Dedifferentiated amniotic fluid mesenchymal stem cell (primary cell): Measurements from ENCODE around the gene ADH1B.
A peak's percentile ranks its signal among the peaks of the same experiment; 100 is the strongest.
"Not testable (repeated sequence)": the region's sequence is repeated elsewhere in the genome, so short reads cannot be mapped to it uniquely, and the experiment has no call there.

Experiments
- DNase-seq: peaks from one replicate; pipeline ENCODE4 v3.0.0-alpha.2; 2016; ENCODE audit errors: extremely low spot score

Gene ADH1B

GRCh38 chr4:99324361-99324760 is 3.2 kb upstream of the ADH1B start:
- DNase-seq = no peak

GRCh38 chr4:99323756-99324155 is 2.6 kb upstream of the ADH1B start:
- peak; percentile 59 for DNase-seq

DNA sequence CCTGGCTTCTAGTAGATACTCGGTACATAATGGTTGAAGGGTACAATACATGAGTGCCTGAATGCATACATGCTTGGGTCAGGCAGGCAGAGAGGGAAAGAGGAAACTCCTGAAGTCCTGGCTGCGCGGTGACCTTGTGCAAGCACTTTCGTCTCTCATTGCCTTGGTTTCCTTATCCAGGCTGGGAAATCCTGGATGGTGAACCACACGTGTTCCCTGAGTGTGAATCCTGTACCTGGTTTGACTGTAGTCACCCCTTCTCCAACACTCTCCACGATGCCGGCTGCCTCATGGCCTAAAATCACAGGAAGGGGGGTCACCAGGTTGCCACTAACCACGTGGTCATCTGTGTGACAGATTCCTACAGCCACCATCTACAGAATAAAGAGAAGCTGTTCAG is 3.4 kb downstream of the ADH1B start:
- not testable (repeated sequence) for DNase-seq

DNA sequence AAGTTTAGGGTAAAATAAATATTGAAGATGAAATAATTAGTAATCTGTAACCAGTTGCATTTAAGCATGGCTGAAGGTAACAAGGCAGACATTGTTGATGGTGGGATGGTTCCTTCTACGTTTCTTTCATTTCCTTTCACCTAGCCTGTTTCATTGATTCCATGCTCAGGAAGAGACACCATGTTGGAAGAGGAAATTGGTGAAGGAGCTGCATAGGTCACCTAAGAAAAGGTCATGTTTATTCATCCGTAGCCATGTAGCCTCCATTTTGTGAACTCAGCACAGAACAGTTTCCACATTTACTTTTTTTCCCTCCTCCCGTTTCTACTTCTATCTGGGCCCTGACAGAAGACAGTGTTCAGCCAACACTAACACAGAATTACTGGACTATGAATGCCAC is 3.8 kb downstream of the ADH1B start:
- DNase-seq = no peak

GRCh38 chr4:99315839-99316238 is 5.4 kb downstream of the ADH1B start:
- DNase-seq = no peak

GRCh38 chr4:99314211-99314610 is 7.0 kb downstream of the ADH1B start:
- no peak for DNase-seq

DNA sequence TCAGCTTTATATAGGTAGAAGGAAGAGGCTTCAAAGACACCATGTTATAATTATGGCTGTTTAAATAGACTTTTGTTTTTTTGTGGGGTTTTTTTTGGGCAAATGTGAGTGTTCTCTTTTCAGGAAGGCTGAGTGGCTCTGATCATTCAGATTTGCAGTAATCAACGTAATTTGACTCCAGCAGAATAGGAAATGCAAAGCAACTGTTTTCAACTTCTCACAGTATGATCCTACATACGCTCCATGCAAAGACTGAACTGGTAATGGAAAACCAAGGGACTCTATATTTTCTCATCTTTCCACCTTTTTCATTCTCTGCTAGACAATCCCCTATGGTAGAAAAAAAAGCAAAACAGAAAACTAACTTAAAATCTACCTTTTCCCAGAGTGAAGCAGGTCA is 10.8 kb downstream of the ADH1B start:
- no peak for DNase-seq

DNA sequence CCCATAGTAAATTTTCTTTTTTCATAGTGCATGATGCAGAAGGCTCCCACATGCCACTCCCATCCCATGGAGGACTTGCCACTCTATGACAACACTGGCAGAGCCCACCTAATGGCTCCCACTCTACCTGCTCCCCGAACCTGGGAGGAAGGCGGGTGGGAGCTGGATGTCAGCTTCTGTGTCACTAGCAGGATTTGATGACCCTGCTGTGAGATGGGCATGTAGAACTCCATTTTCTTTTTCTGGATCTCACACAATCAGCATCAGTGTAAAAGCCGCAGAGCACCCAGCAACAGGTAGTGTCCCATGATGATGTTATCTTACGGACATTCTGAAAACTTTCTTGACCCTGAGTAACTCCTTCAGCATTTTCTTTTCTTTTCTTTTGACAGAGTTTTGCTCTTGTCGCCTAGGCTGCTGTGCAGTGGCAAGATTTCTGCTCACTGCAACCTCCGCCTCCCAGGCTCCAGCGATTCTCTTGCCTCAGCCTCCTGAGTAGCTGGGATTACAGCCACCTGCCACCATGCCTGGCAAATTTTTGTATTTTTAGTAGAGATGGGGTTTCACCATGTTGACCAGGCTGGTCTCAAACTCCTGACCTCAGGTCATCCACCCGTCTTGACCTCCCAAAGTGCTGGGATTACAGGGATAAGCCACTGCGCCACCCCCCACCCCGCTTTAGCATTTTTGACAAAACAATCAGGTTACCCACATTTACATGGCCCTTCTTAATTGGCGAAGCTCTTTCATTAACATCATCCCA is 15.4 kb downstream of the ADH1B start:
- DNase-seq = no peak

DNA sequence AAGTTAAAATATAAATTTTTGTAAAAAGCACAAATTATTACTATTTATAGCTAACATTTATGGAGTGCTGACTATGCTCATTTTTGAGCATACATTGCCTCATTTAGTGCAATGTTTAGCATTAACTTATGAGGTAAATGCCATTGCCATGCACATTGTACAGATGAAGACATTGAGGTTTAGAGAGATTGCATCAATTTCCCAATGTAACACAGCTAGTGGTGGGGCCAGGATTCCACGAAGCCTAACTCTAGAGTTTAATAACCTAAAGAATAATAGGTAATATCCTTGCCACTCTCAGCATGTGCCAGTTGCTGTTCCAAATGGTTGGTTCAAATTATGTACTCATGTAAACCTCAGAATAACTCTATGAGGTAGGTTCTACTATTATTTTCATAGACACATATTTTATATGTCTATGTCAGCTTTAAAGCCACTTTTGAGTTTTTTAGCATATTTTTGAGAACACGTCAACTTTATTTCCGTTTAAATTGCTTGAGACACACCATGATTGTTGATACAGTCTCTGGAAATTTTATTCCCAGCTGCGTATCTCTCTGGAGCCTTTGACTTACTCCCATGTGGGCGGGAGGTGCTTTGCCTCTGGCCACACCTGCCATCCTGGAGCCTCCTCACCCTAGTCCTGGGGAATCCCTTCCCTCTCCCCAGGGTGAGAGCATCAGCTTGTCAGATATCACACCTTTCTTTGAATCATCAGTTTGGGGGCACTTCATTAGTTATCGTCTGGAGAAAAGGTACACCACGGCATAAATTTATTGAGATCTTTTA is 19.6 kb downstream of the ADH1B start:
- peak; percentile 35 for DNase-seq

GRCh38 chr4:99300934-99301333 is 20.3 kb downstream of the ADH1B start:
- DNase-seq = peak; percentile 97

- no peak for DNase-seq
Measured at GRCh38 chr4:99293357-99293756, 27.8 kb downstream of the ADH1B start.

DNA sequence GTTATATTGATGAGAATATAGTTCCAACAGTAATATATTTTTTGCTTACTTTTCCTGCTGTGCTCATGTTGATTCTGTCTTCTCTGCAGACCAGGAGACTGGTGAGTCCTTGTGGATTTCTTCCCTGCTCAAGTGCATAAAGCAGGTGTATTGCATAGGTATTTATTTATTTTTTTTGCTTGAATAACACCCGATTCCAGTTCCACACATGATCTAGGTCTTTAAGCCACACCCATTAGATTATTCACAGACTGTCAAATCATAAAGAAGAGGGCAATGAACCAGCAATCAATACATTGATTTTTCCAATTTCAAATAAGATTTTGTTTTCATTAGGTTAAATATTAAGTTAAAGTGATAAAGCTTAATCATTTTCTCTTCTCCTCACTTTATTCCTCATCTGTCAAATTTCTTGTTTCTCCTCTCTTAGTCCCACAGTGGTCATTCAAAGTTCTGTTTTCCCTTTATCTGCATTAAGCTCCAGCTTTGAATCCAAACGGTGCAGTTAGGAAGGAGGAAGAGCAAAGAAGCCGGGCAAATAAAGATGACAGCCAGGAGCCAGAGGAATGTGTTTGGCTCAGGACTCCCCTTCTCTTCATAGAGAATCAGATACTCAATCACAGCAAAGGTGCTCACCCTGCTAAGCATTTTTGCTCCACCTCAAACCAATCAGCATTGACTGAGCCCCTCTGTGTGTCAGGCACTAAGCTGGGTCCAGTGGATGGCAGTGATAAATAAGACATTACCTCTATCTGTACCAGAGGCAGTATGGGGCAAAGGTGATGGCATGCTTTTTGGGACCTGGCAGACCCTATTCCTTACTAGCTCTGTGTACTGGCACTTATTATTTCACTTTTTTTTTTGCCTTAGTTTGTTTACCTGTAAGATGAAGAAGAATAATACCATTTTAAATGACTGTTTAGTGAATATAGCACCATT is 30.1 kb downstream of the ADH1B start, which contains the start of gene ADH1A:
TSS of gene ADH1A (minus strand) at position 138 of the 939 bp plus-strand sequence. CDS start at position 67, 71 bp downstream.
- no peak for DNase-seq

GRCh38 chr4:99285387-99285786 is 35.8 kb downstream of the ADH1B start:
- no peak for DNase-seq

- no peak for DNase-seq
Measured at GRCh38 chr4:99282731-99283130, 38.5 kb downstream of the ADH1B start.

- DNase-seq = no peak
Measured at GRCh38 chr4:99281261-99281660, 39.9 kb downstream of the ADH1B start.

DNA sequence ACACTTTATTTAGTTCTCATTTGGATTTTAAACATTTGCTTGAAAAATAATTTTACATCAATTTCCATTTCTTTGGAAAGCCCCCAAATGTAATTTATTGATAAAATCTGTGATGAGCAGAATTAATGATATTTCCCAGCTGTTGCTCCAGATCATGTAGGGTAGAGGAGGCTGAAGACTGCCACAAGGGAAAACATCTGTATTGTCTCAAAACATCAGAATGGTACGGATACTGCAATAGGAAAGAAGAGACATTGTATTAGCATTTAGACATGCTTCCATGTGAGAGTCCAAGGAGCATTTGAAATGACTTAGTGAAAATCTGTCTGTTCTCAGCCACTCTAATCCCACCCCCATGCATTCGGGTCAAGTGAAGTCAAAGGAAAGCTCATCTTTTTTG is 44.8 kb downstream of the ADH1B start:
- DNase-seq = no peak

GRCh38 chr4:99275885-99276284 is 45.3 kb downstream of the ADH1B start:
- DNase-seq = no peak

- DNase-seq = no peak
Measured at GRCh38 chr4:99275050-99275449, 46.2 kb downstream of the ADH1B start.

GRCh38 chr4:99273704-99274103 is 47.5 kb downstream of the ADH1B start:
- DNase-seq = no peak

GRCh38 chr4:99264927-99265326 is 56.3 kb downstream of the ADH1B start:
- no peak for DNase-seq
